Hepatocyte (in vitro differentiated cells): Measurements from ENCODE around the gene NPHP4.

Experiments used
- EZH2 ChIP-seq: fragments of 200-600 bp; sonication (generic); IDR thresholded peaks from 2 replicates; pipeline ENCODE4 v1.6.1; 2016; ENCODE audit warnings: antibody characterized with exemption, mild to moderate bottlenecking, borderline replicate concordance
- TF ChIP-seq, protein P1 (sequence below): fragments of 200-600 bp; sonication (generic); IDR thresholded peaks from 2 replicates; pipeline ENCODE4 v1.5.1; 2016; ENCODE audit warnings: antibody characterized with exemption, mild to moderate bottlenecking; ENCODE audit not compliant: poor library complexity

DNA sequence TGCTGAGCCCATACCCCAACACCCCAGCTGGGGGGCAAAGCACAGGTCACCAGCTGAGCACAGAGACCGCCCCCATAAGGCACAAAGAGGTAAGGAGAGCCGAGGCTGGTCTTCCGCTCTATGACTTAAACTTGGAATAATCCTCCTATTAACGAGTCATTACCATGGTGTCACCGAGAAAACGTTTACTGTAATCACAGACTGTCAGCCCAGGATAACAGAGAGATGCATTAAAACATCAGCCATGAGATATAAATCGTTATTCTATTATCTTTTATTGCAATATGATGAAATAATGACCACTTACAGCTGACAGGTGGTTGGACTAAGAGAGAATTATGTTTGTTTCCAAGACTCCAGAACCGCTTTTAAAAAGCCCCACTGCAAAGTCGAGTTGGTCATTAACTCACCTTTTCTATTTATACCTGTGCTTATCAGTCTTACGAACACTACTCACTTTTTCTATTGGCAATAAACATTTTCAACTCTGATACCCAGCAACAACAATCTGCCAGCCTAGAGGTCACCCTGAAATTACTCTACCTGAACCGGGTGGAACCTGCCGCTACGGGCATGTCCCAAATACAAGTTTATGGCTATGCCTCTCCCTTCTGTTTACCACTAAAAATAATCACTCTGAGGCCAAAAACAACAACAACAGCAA is 21.5 kb downstream of the NPHP4 start:
- no peak for TF ChIP-seq EZH2
- TF ChIP-seq, protein P1, sequence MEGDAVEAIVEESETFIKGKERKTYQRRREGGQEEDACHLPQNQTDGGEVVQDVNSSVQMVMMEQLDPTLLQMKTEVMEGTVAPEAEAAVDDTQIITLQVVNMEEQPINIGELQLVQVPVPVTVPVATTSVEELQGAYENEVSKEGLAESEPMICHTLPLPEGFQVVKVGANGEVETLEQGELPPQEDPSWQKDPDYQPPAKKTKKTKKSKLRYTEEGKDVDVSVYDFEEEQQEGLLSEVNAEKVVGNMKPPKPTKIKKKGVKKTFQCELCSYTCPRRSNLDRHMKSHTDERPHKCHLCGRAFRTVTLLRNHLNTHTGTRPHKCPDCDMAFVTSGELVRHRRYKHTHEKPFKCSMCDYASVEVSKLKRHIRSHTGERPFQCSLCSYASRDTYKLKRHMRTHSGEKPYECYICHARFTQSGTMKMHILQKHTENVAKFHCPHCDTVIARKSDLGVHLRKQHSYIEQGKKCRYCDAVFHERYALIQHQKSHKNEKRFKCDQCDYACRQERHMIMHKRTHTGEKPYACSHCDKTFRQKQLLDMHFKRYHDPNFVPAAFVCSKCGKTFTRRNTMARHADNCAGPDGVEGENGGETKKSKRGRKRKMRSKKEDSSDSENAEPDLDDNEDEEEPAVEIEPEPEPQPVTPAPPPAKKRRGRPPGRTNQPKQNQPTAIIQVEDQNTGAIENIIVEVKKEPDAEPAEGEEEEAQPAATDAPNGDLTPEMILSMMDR, result no peak
